ENCODE results near the gene NCBP1.
"Not testable (repeated sequence)": the region's sequence is repeated elsewhere in the genome, so short reads cannot be mapped to it uniquely, and the experiment has no call there.

NCBP1 gene, protein sequence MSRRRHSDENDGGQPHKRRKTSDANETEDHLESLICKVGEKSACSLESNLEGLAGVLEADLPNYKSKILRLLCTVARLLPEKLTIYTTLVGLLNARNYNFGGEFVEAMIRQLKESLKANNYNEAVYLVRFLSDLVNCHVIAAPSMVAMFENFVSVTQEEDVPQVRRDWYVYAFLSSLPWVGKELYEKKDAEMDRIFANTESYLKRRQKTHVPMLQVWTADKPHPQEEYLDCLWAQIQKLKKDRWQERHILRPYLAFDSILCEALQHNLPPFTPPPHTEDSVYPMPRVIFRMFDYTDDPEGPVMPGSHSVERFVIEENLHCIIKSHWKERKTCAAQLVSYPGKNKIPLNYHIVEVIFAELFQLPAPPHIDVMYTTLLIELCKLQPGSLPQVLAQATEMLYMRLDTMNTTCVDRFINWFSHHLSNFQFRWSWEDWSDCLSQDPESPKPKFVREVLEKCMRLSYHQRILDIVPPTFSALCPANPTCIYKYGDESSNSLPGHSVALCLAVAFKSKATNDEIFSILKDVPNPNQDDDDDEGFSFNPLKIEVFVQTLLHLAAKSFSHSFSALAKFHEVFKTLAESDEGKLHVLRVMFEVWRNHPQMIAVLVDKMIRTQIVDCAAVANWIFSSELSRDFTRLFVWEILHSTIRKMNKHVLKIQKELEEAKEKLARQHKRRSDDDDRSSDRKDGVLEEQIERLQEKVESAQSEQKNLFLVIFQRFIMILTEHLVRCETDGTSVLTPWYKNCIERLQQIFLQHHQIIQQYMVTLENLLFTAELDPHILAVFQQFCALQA

DNA sequence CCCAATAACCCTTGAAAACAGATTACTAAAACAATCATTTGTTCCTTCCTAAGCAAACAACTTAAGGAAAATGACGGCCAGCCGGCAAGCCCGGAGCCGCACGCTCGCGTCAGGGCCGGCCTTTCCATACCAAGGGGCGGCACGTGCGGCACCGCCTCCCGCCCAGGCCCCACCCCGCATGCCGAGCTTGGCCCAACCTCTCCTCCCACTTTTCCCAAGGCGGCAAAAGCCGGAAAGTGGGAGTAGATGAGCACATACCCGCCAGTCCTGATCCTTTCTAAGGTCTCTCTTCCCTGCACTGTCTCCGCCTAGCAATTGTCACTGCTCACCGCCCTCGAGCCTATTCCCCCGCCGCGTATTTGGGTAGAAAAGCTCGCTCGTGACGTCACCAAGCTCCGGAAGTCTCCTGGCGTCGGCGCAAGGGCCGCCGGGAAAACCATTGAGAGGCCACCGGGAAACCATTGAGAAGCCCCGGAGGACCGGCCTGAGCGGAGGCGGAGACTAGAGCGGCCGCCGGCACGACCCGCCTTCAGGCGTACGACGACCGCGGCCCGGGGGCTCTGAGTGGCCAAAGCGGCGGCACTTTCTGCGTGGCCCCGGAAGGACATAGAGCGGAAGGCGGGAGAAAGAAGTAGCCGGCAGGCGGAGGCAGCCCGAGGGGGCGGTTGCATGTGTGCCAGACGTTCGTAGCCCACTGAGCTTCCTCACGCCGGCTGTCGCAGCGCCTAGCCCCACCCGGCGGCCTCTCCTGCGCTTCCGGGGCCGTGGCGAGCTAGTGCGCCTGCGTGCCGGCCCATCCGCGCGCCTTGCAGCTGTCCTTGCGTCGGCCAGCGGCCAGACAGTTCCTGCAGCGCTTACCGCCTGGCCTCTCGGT is at the start of gene NCBP1, which contains the start of gene TSTD2:
Gene NCBP1 (plus strand): TSS at position 837 of the 874 bp plus-strand sequence. CDS start 61 bp downstream, outside the sequence.
Gene TSTD2 (minus strand): TSS at position 384 of the 874 bp plus-strand sequence. CDS start 5,806 bp downstream, outside the sequence.
- peak; percentile 80 for DNase-seq (ENCODE audit: insufficient read length, low spot score)
- FAIRE-seq = peak; percentile 77

DNA sequence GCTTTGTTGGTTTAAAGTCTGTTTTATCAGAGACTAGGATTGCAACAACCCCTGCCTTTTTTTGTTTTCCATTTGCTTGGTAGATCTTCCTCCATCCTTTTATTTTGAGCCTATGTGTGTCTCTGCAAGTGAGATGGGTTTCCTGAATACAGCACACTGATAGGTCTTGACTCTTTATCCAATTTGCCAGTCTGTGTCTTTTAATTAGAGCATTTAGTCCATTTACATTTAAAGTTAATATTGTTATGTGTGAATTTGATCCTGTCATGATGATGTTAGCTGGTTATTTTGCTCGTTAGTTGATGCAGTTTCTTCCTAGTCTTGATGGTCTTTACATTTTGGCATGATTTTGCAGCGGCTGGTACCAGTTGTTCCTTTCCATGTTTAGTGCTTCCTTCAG is 48.8 kb upstream of the NCBP1 start:
- not testable (repeated sequence) for FAIRE-seq; DNase-seq (ENCODE audit: insufficient read length, low spot score)

DNA sequence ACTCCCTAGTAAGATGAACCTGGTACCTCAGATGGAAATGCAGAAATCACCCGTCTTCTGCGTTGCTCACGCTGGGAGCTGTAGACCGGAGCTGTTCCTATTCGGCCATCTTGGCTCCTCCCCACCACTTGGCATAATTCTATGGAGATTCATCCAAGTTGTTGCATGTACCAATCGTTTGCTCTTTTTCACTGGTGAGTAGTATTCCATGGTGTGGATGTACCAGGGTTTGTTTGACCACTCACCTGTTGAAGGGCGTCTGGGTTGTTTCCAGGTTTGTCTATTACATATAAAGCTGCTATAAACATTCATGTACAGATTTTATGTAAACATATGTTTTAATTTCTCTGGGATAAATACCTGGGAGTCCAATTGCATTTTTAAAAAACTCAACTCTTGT is 46.7 kb upstream of the NCBP1 start:
- not testable (repeated sequence) for DNase-seq (ENCODE audit: insufficient read length, low spot score); FAIRE-seq

DNA sequence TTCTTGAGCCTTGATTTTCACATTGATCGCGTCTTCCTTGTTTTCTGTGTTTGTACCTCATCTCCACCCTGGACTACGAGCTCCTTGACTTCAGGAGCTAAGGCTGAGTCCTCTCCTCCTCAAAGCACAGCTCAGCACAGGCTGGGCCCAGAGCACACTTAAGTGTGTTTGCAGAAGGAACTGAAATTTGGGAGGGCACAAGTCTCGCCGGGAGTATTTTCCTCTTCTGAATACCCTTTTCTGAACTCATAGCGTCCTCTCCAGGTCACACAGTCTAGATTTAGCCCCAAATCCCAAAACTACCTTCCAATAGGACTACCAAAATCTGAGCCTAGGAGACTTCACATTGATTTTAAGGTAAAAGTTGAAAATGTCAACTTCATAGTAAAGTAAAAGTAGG is 42.1 kb upstream of the NCBP1 start:
- FAIRE-seq (no peak), DNase-seq (ENCODE audit: insufficient read length, low spot score) (no peak)

DNA sequence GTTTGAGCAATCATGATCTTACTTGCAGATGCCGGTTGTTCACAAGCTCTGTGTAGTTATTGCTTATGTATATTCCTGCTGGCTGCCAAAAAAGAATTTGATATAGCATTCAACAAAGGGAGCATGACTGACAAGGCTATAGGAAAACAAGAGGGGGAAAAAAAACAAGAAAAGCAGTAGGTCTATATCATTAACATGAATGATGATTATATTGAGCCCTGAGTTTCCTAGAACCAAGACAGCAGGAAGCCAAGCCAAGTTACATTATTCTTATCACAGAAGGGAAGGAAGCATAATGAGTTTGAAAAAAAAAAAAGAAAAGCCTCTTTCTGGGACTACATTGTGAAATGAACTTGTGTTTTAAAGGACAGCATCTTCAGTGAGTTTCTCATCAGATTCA is 41.5 kb upstream of the NCBP1 start:
- FAIRE-seq = no peak

DNA sequence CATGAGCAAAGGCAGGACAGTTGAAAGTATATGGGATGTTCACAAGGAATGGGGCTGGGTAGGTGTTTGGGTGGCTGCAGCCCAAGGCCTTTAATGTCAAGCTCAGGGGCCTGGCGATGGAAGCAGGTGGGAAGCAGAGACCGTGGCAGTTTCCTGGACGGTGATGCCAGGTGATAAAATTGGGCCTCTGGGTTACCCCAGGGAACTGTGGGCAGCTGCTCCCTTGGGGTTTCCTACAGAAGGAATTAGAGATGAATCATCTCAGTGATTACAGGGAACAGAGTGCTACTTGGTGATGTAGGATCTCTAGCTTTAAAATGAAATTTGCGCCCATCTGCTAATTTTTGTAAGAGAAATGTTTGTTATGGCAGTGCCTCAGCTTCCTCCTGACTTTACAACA is 39.7 kb upstream of the NCBP1 start:
- DNase-seq (ENCODE audit: insufficient read length, low spot score) (no peak), FAIRE-seq (no peak)

More for the DNA sequence above, 41.5 kb upstream of the NCBP1 start:
- no peak for DNase-seq (ENCODE audit: insufficient read length, low spot score)

DNA sequence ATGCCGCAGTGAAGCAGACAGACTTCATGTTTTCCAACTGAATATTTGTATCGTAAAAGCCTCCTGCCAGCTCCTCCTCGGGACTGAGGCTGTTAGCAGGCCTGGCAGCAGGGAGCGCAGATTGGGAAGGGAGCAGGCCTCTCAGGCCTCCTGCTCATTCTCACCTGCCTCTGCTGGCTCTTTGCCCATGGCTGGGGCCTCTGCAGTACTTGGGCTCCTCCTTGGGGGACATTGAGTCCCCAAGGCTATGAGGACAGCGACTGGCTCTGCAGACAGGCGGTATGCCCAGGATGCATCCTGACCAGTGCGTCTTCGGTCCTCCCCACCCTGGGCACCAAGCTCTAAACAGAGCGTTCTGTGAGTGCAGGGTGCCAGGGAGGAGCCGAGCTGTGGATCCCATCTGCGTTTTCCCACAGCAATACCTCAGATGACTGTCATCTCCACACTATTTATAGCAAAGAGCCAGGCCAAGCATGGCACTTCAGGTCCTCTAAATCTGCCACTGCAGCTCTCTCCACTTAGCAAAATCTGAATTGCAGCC is 39.2 kb upstream of the NCBP1 start:
- DNase-seq (ENCODE audit: insufficient read length, low spot score) = no peak
- FAIRE-seq = no peak

DNA sequence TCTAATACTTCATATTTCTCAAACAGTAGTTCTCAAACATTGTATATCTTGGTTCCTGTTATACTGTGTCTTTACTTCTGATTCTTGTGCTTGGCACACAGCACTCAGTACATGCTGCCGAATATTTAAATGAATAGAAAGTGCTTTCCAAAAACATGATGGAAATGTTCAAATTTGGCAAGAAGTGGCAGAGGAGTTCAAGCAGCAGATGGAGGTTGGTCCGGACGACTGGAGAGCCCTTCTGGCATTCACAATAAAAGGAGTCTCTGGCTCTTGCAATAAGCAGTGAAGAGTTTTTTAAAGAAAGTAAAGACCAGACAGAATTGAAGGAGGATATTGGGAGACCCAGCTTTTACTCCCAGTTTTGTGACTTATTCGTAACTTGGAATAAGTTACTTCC is 36.7 kb upstream of the NCBP1 start:
- FAIRE-seq (no peak), DNase-seq (ENCODE audit: insufficient read length, low spot score) (no peak)

DNA sequence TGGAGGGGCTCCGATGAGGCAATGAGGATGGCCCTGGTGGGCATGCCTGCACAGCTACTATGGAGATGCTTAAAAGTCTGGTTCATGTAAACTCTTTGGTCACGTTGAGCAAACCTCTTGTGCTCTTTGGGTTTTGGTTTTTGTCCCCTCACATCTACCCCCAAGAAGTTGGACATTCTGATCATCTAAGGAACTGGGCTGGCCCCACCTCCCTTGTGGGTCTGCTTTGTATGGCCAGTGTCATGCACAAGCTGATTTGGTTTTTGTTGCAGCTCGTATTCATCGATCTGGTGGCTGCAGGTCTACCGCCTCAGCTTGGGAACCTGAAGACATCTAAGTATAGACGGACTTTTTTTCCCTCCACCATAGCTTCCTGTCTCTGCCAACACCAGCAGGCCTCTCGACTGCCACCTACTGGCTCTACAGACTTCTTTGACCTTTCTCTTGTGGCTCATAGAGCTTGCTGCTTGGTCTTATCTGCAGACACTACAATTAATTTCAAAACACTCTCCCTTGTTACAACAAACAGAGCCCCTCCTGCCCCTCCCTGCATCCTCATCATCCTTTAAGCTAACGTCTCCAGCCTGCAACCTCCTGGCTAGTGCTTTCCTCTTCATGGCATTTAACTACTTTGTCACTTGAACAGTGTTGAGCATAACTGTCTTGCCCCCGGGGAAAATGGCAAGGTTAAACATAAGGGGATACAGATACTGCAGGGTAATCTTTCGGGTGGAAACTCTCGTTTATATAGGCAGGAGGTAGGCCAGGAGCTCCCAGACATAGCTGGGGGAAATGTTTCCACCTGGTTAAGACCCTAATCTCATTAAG is 34.9 kb upstream of the NCBP1 start:
- FAIRE-seq = no peak

DNA sequence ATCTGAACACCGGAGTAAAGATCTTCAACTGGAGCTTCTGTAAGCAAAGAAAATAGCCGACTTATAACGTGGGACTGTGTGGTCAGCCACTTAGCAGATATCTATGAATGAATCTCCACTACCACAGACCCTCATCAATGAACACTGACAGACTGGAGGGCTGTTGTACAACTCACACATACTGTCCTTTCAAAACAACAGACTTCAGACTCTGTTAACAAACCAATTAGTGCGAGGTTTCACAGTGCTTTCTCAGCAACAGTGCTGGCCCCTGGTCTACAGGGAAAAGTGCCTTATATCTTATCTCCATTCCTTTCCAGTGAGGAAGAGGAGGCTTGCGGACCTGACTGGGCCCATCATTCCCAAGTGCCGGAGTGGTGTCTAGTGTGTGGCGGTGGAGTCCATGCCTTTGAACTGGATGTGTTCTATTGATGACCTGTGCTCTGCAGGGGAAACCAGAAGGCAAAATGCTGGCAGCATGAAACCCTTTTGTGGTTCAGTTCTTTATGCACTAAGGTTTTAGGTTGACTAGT is 34.2 kb upstream of the NCBP1 start:
- FAIRE-seq (no peak), DNase-seq (ENCODE audit: insufficient read length, low spot score) (no peak)

More for the DNA sequence above, 34.9 kb upstream of the NCBP1 start:
- DNase-seq (ENCODE audit: insufficient read length, low spot score) = peak; percentile 69

DNA sequence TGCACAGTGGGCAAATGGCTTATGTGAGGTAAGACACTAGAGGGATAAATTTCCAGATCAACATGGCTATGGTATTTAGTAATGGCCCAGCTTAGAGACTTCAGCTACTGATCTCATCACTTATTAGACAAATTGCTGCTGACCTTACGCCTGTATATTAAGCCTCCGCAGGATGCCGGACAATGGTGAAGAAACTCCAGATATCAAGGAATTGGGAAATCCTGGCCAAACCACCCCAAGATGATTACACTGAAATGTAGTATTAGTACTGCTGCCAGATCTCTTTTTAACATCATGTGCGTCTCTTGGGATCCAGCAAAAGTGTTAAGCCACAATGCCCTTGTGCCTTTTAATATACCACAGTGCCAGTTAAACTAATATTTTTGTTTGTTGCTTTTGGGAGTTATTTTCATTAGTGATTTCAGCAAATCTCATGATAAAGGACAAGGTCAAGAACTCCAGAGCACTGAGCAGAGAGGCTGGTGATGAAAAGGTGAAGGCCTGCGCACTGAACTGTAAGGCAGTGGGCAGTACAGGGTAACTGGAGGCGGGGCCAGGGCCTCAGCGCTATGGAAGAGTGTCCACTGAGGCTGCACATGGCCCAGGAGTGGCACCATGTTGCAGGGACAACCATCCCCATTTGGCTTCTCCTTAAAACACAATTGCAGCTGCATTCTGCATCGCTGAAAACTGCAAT is 32.9 kb upstream of the NCBP1 start:
- FAIRE-seq (no peak), DNase-seq (ENCODE audit: insufficient read length, low spot score) (no peak)

DNA sequence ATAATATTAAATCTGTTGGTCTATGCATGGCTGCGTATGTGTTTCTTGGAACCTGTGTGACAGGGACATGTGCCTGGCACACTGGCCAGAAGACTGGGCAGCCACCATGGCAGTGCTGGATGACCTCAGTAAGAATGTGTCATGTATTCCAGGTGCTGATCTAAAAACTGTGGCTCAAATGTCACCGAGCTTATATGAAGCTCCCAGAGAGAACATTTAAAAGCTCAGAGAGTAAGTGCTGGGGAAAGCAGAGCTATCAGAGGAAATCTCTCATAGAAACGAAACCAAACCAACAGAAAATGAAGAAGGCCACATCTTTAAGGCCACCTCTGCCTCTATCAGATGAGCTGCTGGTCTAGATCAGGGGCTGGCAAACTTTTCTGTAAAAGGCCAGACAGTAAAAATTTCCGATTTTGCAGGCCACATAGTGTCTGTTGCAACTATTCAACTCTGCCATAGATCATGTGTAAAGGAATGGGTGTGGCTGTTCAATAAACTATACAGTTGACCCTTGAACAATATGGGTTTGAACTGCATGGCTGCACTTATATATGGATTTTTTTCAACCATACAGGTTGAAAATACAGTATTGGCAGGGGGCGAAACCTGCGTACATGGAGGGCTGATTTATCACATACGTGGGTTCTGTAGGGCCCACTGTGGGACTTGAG is 32.3 kb upstream of the NCBP1 start:
- DNase-seq (ENCODE audit: insufficient read length, low spot score) (no peak), FAIRE-seq (no peak)

DNA sequence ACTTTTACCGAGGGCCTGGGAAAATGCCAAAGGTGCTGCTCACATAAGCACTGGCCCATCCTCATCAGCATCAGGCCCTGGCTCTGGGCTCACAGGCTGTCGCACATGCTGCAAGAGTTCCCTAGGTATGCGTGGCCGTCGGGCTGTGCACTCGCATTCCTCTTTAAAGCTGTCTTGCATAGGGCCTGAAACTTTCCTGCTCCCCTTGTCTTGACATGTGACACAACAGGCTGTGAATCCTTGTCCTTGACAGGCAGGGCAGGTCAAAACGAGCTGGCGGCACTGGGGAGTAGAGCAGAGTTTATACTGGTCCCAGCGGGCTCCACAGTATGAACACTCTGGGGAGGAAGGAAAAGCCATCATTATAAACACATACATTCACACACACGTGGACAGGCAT is 31.2 kb upstream of the NCBP1 start:
- DNase-seq (ENCODE audit: insufficient read length, low spot score) (no peak), FAIRE-seq (no peak)

DNA sequence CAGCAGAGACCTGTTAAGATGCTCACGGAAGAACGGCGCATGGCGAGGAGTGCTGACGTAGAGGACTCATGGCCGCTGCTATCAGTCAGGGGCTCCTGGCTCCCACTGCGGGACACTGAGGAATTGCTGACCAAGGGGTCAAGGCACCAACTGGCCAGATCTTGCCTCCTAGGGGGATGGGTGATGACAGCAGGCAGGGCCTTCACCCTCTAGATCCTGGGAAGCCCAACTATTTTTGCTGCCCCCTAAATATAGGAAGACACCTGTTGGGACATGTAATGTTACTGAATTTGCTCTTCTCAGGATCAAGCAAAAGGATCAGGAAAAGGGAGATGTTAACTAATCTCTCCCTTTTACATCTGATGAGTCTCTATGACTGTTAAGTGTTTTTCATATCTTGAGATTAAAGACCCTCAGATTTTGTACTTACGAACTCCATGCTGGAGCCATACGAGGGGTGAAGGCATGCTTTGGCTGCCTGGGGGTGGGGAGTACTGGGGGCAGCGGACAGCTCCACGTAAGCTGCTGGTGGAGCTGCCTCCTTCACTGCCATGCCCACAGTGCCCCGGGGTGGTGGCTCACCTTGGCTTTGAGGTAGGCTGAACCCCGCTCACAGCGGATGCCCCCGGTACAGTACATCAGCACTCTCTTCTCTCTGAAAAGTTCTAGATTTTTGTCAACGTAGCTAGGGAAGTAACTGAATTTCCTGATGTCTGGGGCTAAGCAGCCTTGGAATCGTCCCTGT is 28.5 kb upstream of the NCBP1 start:
- DNase-seq (ENCODE audit: insufficient read length, low spot score) (no peak), FAIRE-seq (no peak)

DNA sequence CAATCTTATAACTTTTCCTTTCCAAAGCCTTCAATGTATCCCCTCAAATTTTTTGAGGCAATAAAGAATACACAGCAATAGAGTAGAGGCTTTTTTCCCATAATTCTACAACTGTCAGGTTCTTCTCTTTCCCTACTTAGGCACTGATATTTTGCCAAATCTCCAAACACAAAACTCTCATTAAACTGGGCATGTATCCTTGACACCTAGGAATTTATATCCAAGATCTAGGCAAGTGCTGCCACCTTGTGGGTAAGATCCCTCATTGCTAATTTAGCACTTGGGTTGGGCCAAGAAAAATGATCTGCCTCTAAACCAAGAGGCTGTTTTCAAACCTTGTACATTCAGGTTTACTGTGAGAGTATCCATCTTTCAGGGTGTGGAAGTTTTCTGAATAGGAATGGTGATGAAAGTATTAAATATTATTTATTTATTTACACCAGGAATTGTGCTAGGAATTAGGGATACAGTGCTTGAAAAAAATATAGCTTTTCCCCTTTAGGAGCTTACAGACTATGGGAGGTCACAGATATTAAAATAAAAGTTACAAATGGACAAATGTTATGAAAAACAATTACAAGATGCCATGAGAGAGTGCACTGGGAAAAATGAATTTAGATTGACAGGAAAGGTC is 18.1 kb upstream of the NCBP1 start:
- DNase-seq (ENCODE audit: insufficient read length, low spot score) = peak; percentile 44
- no peak for FAIRE-seq

DNA sequence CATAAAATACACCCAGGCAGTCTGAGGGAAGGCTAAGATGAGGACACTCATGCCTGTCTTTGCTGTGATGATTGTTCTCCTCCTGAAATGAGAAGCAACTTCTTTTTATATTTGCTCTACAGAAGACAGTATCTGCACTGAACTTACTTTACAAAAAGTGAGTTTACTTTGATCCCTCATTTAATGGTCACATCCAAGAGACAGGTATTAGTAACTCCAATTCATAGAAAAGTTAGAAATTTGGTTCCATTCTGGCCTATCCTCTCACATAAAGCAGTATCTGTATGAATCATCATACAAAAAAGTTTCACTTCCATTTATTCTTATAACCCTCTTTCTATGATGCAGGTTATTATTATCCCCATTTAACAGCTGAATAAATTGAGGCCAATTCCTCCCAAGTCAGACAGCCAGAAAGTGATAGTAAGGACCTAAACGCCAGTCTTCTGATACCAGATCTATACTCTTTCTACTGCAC is 15.6 kb upstream of the NCBP1 start:
- FAIRE-seq = no peak

DNA sequence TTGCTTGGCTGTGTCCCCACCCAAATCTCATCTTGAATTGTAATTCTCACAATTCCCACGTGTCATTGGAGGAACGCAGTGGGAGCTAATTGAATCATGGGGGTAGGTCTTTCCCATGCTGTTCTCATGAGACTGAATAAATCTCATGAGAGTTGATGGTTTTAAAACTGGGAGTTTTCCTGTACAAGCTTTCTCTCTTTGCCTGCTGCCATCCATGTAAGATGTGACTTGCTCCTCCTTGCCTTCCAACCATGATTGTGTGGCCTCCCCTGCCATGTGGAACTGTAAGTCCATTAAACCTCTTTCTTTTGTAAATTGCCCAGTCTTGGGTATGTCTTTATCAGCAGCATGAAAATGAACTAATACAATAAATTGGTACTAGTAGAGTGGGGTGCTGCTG is 13.6 kb upstream of the NCBP1 start:
- FAIRE-seq; DNase-seq (ENCODE audit: insufficient read length, low spot score): not testable (repeated sequence)

More for the DNA sequence above, 15.6 kb upstream of the NCBP1 start:
- no peak for DNase-seq (ENCODE audit: insufficient read length, low spot score)

Data from HTR-8/SVneo (cell line).